RWPE2 (cell line): ENCODE data around the gene METAP1D.

Source experiments
- ATAC-seq: fragments of 200-7000 bp; cut with Tn5 transposase; 3 replicates; pipeline ENCODE4 v1.9.1; 2021; ENCODE audit warnings: low read depth
- DNase-seq: peaks from one replicate; pipeline ENCODE4 v3.0.0-alpha.2; 2020; ENCODE audit warnings: low spot score
- H3K27ac ChIP-seq: fragments of 450-650 bp; 2 replicates; pipeline ENCODE4 v1.5.1; 2017; ENCODE audit warnings: mild to moderate bottlenecking; ENCODE audit not compliant: poor library complexity, severe bottlenecking
- H3K27me3 ChIP-seq: fragments of 250-450 bp; sonication (Bioruptor Pico); 2 replicates; pipeline ENCODE4 v1.5.1; 2021; ENCODE audit warnings: mild to moderate bottlenecking, moderate library complexity; ENCODE audit not compliant: insufficient read depth, poor library complexity, severe bottlenecking
- H3K36me3 ChIP-seq: fragments of 250-450 bp; sonication (Bioruptor Pico); 2 replicates; pipeline ENCODE4 v1.5.1; 2020; ENCODE audit warnings: low read depth, mild to moderate bottlenecking, moderate library complexity
- H3K4me1 ChIP-seq: fragments of 250-450 bp; sonication (Bioruptor Pico); 2 replicates; pipeline ENCODE4 v1.5.1; 2021; ENCODE audit warnings: mild to moderate bottlenecking, moderate library complexity; ENCODE audit not compliant: insufficient read depth, poor library complexity, severe bottlenecking
- H3K4me3 ChIP-seq: fragments of 250-450 bp; sonication (Bioruptor Pico); 2 replicates; pipeline ENCODE4 v1.5.1; 2021; ENCODE audit warnings: mild to moderate bottlenecking, moderate library complexity; ENCODE audit not compliant: severe bottlenecking
- H3K9me3 ChIP-seq: fragments of 250-450 bp; sonication (Bioruptor Pico); 2 replicates; pipeline ENCODE4 v1.5.1; 2021; ENCODE audit warnings: mild to moderate bottlenecking, moderate library complexity; ENCODE audit not compliant: severe bottlenecking
- TF ChIP-seq, protein P1 (sequence below): fragments of 450-650 bp; IDR thresholded peaks from one replicate; pipeline ENCODE4 v1.5.1; 2017; ENCODE audit warnings: mild to moderate bottlenecking, moderate library complexity; ENCODE audit not compliant: poor library complexity, severe bottlenecking

The METAP1D gene

DNA sequence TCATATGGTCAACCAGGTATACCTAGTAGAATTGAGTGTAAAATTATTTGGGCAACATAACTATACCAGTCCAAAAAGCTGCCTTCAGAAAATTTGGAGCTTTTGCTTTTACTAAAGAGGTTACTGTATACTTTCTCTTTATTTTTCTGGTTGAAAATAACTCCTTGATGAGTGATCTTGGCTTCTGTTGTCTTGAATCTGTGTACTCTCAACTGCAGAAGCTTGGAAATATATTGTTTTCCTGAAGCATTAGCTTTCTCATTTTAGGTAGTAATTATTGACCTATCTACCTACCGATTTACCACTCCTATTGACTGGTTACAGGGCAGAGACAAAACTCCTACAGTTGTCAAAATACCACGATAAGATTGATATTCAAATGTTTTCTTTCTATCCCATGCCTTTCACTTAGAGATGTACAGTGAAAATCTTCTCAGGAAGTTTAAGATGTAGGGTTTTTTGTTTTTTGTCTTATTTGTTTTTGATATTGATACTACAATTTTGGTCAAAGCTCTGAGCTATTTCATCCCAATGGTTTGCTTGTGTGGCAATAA, 49.9 kb downstream of the METAP1D start:
- Histone ChIP-seq H3K9me3 (no peaks in the 10 kb centered on the region), H3K4me1 (peaks cover 6% of the 10 kb centered on the region), H3K4me3 (no peak overlapping the region), H3K36me3 (no peaks in the 10 kb centered on the region), H3K27ac (no peak overlapping the region), H3K27me3 (no peaks in the 10 kb centered on the region)
- TF ChIP-seq, protein P1, sequence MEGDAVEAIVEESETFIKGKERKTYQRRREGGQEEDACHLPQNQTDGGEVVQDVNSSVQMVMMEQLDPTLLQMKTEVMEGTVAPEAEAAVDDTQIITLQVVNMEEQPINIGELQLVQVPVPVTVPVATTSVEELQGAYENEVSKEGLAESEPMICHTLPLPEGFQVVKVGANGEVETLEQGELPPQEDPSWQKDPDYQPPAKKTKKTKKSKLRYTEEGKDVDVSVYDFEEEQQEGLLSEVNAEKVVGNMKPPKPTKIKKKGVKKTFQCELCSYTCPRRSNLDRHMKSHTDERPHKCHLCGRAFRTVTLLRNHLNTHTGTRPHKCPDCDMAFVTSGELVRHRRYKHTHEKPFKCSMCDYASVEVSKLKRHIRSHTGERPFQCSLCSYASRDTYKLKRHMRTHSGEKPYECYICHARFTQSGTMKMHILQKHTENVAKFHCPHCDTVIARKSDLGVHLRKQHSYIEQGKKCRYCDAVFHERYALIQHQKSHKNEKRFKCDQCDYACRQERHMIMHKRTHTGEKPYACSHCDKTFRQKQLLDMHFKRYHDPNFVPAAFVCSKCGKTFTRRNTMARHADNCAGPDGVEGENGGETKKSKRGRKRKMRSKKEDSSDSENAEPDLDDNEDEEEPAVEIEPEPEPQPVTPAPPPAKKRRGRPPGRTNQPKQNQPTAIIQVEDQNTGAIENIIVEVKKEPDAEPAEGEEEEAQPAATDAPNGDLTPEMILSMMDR: no peak
- ATAC-seq (no peak), DNase-seq (no peak)

DNA sequence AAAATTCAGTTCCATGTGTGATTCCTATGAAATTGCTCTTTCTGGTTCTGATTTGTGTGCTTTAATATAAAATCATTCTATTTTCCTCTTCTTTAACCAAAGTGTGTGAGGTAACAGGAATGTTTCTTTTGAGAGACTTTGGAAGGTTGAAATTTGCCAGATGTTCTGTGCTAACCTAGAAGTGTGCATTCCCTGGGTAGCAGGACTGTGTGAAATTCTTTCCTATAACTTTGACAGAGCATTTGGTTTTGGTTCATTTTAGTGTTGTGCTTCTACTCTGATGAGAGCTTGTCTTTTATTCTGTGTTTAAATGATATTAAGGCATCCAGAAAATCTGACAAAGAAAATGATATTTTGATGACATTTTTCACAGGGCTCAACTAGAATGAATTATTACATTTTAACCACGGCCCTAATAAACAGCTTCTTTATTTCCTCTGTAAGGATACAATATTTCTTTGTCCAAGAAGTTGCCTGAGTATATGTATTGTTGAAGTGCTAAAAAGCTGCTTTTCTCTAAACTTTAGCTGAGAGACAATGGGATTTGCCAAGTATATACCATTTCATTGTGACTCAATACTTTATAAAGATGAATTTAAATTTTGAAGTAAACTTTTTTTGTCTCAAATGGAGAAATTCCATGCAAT, 50.8 kb downstream of the METAP1D start:
- Histone ChIP-seq H3K27ac (no peak overlapping the region), H3K27me3 (no peaks in the 10 kb centered on the region), H3K36me3 (no peaks in the 10 kb centered on the region), H3K9me3 (no peaks in the 10 kb centered on the region), H3K4me1 (peaks cover 6% of the 10 kb centered on the region), H3K4me3 (no peak overlapping the region)
- TF ChIP-seq, protein P1: no peak
- DNase-seq (no peak), ATAC-seq (no peak)

DNA sequence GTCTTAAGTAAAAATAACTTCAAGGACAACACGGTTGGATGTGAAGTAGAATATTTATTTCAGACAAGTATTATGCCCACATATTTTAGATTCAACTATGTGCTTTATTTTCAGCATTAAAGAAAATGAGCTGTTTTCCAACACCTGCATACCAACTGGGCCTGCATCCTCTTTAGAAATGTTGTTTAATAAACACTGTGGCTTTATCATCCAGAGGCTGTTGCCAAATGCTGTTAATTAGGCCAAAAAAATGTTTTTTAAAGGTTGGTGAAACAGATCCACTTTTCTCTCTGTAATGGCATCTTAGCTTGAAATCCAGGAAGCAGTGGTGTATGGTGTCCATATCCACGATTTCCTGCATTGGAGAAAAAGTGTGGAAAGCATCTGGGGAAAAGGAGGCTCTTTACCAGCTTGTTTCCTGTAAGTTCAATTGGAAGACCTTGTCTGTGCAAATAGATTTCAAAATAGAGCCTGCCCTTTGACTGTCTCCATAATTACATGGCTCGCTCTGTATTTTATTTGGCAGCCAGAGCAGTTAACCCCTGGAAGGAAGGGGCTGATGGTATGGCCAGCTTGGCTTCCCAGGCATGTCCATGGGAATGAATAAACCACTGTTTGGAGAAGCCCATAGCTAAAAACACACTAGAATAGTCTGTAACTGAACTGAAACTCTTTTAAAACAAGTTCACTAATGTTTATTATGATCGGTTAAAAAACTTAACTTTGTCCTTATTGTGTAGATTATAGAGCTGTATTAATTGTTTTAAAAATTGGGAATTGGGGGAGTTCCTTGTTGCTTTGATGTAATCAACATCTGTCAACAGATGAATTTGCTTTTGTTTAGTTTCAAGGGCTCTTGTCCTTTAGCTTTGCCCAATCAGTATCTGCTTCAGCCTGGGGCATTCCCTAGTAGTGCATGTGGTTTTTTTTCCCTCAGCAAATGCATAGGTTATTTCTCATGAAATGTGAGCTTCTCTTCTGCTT, 52.5 kb downstream of the METAP1D start:
- no peak for DNase-seq
- Histone ChIP-seq H3K4me3 (no peak overlapping the region), H3K36me3 (no peaks in the 10 kb centered on the region), H3K9me3 (no peaks in the 10 kb centered on the region), H3K27me3 (no peaks in the 10 kb centered on the region), H3K27ac (no peak overlapping the region), H3K4me1 (no peaks in the 10 kb centered on the region)
- TF ChIP-seq, protein P1: no peak
- no peak for ATAC-seq

DNA sequence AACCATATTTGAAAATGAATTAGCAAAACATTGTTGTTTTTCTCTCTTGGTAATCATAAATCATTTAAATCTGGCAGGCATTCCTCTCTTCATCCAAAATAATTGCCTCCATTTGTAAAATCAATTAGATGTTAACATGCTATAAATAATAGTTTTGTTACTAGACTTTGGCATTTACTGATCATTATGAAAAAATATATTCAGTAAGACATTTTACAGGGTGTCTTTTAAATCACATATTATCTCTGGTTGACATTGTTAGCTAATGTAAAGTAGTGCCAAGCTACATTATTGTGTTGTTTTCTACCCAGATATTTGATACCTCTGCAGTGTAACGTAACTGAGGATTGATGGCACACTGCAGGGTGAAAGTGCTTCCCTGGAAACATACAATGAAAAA, 53.7 kb downstream of the METAP1D start:
- no peaks in the 10 kb centered on the region for H3K4me1 ChIP-seq
- H3K36me3 ChIP-seq: no peaks in the 10 kb centered on the region
- H3K27me3 ChIP-seq: no peaks in the 10 kb centered on the region
- ATAC-seq: no peak
- TF ChIP-seq, protein P1: no peak
- DNase-seq: no peak
- no peak overlapping the region for H3K27ac ChIP-seq
- no peak overlapping the region for H3K4me3 ChIP-seq
- H3K9me3 ChIP-seq: no peaks in the 10 kb centered on the region
